Measurements from ENCODE around the gene DPM2.

The DPM2 gene

DNA sequence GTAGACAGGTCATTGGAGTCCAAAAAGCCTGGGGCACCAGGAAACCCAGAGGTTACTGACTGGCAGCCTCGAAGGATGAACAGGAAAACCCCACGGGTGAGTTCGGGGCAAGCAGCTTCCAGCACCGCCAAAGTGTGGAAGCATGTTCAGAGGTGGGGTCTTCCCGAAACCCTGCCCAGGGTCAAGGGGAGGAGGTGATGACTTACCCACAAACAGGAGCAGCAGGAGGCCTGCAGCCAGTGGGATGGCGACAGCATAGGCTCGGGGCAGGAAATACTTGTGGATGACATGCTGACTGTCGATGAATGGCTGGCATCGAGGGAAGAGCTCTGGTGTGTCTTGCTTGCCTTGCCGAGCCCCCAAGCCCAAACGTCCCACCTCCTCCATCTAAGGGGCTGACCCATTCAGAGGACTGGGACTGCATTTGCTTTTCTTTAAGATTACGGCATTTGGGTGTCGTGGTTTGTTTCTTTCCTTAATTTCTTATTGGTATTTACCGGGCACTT, 1.3 kb downstream of the DPM2 start:
- DNase-seq (ENCODE audit: low read depth) = no peak

DNA sequence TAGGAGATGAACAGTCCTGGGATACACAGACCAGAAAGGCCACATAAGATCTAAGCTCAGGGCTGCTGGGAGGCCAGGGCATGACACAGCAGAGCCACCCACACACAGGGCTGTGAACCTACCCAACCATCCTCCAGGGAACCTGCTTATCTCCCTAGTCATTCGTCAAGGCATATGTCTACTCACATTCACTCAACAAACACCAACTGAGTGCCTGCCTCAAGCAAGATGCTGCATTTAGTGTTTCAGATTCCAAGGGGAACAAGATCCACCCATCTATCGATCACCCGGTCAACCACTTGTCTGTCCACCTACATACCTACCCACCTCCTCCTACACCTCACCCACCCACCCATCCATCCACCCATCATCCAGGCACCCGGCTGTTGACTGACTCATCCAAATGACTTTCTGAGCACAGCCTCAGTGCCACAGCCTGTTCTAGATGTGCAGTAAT, 1.9 kb downstream of the DPM2 start:
- DNase-seq (ENCODE audit: low read depth) = no peak

DNA sequence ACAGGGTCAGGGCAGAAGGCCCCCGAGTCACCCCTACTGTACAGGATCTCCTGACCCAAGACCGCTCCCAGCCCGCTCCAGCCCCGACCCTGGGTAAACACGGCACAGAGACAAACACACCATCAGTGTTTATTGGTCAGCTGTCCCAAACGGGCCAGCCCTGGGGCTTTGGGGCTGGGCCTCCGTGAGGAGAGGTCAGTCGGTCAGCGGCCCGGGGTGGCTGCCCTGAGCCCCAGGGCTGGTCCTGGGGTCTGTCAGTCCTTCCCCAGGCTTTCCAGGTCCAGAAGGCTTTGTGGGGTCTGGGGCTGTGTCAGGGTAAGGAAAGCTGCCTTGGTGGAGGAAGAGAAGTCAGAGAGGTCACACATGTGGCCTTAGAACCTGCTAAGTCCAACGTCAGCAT, 2.7 kb downstream of the DPM2 start:
- DNase-seq (ENCODE audit: low read depth) = no peak

GRCh38 chr9:127934248-127934647, 3.4 kb downstream of the DPM2 start:
- DNase-seq (ENCODE audit: low read depth) = no peak

DNA sequence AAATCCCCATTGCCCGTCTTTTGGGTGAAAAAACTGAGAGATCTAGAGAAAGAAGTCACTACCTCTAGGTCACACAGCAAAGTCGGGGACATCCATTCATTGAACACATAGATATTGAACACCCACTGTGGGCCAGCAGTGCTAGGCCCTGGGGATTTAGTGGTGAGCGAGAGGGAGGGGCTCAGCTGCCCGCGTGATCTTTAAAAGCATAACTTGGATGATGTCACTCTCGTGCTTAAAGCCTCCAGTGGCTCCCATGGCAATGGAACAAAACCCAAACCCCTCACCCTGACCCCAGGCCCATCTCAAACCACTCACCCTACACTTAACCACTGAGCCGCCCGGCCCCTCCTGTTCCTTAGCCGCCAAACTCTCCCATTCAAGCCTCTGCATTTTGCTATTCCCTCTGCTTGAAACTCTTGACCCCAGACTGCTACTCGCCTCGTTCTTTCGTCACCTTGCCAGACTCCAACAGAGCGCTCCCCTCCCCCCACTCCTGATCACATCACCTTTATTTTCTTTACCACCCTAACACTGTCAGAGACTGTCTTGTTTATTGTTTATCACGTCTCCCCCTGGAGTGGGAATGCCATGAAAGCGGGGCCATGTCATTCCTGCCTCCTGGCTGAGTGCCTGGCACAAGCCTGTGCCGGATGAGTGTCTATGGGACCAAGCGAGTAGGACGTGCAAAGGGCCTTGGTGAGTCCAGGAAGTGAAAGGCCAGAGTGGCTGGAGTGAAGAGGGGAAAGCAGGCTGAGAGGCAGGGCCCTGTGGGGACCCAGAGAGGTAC, 6.4 kb downstream of the DPM2 start:
- peak; percentile 77 for DNase-seq (ENCODE audit: low read depth)

- DNase-seq (ENCODE audit: low read depth) = peak; percentile 75
Measured at GRCh38 chr9:127930231-127931091, 7.2 kb downstream of the DPM2 start, which contains the start of gene PIP5KL1. Gene PIP5KL1 (minus strand): TSS chr9:127930777. CDS start chr9:127930752, 25 bp downstream.

DNA sequence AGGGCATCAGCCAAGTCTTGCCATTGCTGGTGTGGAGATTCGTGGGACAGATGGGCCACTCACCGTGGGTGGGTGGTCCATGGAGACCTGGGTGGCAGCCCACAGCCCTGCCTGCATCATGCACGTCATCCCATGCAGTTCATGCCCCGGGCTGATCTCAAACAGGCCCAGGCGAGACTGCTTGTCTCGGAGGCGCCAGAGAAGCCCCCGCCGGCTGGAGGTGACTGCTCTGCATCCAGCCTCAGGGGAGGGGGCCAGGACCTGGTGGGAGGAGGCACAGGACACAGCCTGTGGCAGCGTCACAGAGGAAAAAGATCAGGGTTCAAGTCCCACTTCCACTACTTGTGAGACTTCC, 8.1 kb downstream of the DPM2 start:
- DNase-seq (ENCODE audit: low read depth) = no peak

DNA sequence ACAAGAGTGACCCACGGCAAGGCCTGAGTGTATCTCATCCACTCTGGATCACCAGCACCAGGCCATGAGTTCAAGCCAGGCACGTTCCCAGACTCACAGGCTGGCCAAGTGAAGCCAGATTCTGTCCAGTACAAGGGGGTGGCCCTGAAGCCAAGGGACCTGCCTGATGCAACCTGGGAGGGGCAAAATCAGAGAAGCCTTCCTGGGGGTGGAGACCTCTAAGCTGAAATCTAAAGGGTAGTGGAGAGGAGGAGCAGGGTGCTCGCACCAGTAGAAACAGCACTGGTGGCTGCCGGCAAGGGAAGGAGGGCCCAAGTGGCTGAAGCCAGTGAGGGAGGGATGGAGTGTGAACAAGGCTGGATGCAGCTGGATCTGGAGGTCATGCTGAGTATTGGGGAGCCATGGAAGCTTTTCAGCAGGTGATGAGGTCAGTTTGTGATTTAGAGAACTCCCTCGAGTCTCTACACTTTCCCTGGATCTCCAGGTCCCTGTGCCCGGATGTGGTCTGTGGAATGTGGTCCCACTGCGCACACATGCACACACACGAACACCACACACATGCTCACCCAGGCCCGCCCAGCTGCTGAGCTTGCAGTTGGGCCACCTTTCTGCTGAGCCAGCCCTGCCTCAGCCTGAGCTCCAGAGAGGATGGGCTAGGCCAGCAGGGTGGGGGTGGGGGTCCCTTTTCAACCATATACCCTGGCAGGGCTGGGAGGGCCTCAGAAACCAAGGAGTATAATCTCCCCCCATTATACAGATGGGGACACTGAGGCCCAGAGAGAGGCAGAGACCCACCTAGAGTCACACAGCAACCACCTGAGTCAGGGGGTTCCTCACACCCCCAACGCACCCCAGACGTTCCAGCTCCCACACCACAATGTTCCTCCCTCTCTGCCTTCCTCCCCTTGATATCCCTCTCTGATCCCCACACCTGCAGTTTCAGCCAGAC, 8.7 kb downstream of the DPM2 start:
- no peak for DNase-seq (ENCODE audit: low read depth)

GRCh38 chr9:127927988-127928675, 9.5 kb downstream of the DPM2 start:
- DNase-seq (ENCODE audit: low read depth) = no peak

- DNase-seq (ENCODE audit: low read depth) = no peak
Measured at GRCh38 chr9:127927201-127927987, 10.3 kb downstream of the DPM2 start.

DNA sequence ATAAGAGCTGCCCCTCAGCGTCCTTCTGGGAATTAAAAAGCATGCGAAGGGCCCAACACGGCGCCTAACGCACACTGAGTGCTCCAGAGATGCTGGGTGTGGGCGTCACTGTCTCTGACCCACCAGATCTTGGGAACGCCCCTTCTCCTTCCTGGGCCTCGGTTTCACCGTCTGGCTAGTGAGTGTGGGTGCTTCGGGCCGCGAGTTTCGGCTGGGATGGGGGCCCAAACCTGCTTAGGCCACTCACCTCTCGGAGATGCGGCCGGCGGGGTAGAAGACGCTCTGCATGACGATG, 10.8 kb downstream of the DPM2 start:
- DNase-seq (ENCODE audit: low read depth) = no peak

GRCh38 chr9:127925959-127926905, 11.4 kb downstream of the DPM2 start:
- DNase-seq (ENCODE audit: low read depth) = no peak

DNA sequence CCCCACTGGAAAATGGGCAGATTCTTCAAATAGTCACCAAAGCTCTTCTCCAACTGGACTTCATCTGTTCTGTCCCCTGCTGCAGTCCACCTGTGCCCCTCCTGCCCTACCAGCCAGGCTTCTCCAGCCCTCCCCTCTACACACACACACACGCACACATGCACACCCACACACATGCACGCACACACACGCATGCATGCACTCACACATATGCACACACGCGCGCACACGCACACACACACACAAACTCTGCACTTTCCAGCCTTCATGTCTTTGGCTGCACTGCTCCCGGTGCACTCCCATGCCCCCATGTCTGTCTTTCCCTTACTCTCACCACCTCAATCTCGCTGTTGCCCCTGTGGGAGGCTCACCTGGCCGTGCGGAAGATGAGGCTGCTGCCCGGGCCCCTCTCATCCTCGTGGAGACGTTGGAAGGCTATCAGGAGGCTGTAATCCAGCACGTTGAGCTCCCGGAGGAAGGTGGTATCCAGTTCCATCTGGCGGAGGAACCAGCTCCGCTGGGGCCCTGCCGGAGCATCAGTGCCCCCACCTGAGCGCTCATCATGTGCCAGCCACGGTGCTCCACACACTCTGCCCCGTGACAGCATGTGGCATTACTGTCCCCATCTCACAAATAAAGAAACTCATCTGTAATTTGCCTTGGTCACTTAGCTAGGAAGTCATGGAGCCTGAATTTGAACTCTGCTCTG, 12.8 kb downstream of the DPM2 start:
- no peak for DNase-seq (ENCODE audit: low read depth)

GRCh38 chr9:127923771-127924170, 13.9 kb downstream of the DPM2 start:
- DNase-seq (ENCODE audit: low read depth) = peak; percentile 99

GRCh38 chr9:127923046-127923445, 14.6 kb downstream of the DPM2 start:
- no peak for DNase-seq (ENCODE audit: low read depth)

DNA sequence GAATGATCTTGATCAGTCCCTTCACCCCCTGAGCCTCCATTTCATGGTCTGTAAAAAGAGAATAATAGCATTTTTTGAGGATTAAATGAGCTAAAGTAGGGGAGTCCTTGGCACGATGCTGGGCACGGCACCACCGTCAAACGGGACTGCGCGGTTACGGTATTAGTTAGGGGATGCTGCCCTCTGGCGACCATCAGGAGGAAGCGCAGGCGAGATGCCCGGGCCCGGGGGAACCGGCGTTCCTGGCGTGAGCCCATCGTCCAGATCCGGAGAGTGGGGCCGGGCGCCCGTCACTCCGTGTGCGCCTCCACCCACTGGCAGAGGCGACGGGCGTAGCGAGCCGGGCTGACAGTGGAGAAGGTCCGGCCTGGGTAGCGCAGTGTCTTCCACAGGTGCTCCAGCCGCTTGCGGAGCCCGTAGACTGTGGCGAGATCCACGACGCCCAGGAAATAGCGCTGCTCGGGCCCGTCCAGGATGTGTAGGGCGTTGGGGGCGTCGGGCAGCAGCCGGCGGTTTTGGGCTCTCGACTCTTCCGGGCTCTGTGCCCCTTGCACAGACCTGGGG, 16.0 kb downstream of the DPM2 start:
- no peak for DNase-seq (ENCODE audit: low read depth)

DNA sequence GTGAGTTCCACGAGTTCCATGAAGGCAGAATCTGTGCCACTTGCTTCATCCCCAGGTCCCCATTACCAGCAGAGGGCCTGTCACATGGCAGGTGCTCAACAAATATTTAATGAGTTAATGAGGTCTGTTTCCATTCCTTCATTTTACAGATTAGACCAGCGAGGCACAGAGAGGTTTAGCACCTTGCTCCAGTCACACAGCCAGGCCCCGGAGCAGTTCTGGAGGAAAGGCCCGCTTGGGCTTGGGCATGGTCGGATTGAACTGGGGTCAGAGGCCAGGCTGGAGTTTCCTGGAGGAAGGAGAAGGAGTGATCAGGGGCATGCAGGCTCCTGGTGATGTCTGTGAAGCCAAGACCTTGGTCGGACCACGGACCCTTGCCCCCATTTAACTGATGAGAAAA, 16.9 kb downstream of the DPM2 start:
- no peak for DNase-seq (ENCODE audit: low read depth)

DNA sequence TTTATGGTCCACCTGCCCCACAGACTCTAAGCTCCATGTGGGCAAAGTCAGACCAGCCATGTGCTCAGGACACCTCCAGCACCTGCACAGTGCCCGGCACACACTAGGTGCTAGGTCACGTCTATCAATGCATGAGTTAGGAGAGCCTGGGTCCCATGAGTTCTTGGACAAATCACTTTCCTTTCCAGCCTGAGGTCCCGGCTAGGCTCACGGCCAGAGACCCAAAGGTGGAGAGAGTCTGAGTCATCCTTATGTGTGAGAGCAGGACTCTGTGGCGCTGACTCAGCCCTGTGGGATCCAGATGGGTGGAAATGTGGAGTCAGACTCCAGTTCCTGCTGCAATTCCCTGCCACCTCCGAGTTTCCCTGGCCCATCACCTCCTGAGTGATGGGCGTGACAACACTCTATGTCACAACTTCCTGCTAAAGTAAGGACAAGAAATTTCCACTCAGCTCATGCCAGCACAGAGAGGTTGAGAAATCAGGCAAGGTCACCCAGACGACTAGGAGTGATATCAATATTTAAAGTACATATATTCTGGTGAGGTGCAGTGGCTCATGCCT, 18.3 kb downstream of the DPM2 start:
- peak; percentile 99 for DNase-seq (ENCODE audit: low read depth)

Data from stromal cell of bone marrow (primary cell).